GM12891 (cell line): ENCODE data around the gene CSRP3.

ENCODE experiments used
- DNase-seq: peaks from one replicate; pipeline ENCODE4 v3.0.0; 2011; ENCODE audit warnings: low spot score; ENCODE audit not compliant: insufficient read length
- FAIRE-seq: peaks from 2 replicates; lab custom pipeline; 2011; peaks lifted over from hg19 to GRCh38; lab: Jason Lieb, UNC
- PAX5 ChIP-seq: IDR thresholded peaks from 2 replicates; pipeline ENCODE4 v1.6.1; 2011; ENCODE audit warnings: low read length, moderate library complexity, mild to moderate bottlenecking; ENCODE audit not compliant: insufficient read depth, severe bottlenecking
- POLR2A ChIP-seq: IDR thresholded peaks from 2 replicates; pipeline ENCODE4 v1.6.1; 2011; ENCODE audit warnings: low read depth, low read length, control low read depth
- POLR2AphosphoS5 ChIP-seq: IDR thresholded peaks from 2 replicates; pipeline ENCODE4 v1.6.1; 2011; ENCODE audit warnings: low read depth, low read length, control low read depth
- POU2F2 ChIP-seq: IDR thresholded peaks from 2 replicates; pipeline ENCODE4 v1.6.1; 2011; ENCODE audit warnings: low read depth, mild to moderate bottlenecking, control low read depth, low read length, moderate library complexity
- SPI1 ChIP-seq: IDR thresholded peaks from 2 replicates; pipeline ENCODE4 v1.6.1; 2011; ENCODE audit warnings: low read depth, low read length, control low read depth
- TAF1 ChIP-seq: IDR thresholded peaks from 2 replicates; pipeline ENCODE4 v1.6.1; 2011; ENCODE audit warnings: low read depth, low read length, control low read depth

The CSRP3 gene

DNA sequence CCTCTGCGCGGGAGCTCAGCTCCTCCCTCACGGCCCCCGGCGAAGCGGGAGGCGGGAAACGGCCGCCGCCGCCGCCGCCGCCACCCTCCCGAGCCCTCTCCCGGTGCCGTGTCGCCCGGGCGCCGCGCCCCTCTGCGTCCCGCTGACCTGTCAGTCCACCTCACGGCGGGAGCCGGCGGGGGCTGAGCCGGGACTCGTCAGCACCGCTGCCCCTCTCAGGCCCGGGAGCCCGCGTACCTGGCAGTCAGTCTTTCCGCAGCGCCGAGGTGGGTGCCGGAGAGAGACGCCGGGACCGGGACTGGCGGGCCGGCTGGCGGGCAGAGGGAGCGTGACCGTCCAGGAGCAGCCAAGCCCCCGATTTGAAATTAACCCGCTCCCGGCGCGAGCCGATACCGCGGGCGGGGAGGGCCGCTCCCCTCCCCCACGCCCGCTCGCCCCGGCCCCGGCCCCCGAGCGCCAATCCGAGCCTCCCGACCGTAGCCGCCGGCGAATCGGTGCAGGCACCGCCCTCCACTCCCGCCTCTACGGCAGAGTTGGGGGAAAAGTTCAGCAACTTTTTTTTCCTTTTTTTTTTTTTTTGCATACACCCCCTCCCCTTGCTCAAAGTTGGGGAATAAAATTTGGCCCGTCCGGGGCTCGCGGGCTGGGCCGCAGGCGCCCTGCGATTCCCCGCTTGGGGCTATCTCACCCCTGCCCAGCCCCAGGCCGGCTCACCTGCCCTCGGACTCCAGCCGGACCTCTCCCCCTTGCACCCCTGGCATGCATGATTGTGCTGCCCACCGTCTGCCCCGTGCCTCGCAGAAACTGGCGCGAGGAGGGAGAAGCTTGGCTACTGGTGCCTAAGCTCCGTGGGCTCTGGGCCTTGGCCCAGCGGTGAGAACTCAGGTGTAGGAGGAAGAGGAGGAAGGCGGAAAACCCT is 39.7 kb upstream of the CSRP3 start:
- DNase-seq, result peak; percentile 70

DNA sequence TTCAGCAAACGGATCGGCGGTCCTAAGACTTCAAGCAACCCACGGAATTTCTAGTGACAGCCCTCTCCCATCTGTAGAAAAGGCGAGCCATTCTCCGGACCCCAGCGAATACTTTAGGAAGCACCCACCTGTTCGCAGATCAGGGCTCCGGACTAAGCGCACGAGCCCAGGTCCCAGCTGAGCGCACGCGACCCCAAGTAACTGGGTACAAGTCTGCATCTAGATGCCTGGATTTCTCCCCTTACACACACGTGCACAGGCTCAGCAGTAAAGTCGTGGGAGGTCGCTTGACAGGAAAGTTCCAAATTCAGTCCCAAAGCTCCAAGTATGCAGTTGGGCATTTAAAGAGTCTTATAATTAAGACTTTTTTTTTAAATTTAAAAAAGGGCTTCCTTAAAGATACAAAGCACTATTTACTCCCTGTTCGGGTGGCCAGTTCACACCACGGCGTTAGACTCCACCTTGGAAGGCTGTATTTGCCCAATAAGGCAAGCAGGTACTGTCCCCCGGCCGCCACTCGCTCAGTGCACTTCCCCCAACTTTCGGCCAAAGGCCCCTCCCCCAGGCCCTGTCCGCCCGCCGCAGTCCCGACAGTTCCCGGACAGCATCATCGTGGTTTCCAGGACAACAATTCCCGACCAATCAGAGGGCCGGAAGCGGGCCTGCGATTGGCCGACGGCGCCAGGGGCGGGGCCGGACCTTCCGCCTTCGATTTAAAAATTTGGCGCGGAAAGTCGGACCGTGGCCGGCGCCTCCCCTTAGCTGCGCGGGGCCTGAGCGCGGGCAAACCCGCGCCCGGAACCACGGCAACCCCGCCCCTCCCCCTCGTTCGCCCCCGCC is 38.9 kb upstream of the CSRP3 start, which contains the start of gene E2F8:
TSS of gene E2F8 (minus strand) at position 526 of the 840 bp plus-strand sequence. CDS start 824 bp downstream, outside the sequence.
- peak; percentile 88 for DNase-seq
- peak; percentile 88 for FAIRE-seq
- TF ChIP-seq TAF1 (peak; percentile 44; the same call in 1 of the 2 replicates), POLR2AphosphoS5 (no peak), POLR2A (peak; percentile 37; the same call in 1 of the 2 replicates), PAX5 (no peak), POU2F2 (peak; percentile 52; the same call in 1 of the 2 replicates), SPI1 (peak; percentile 50; the same call in 1 of the 2 replicates)

More for the DNA sequence above, 39.7 kb upstream of the CSRP3 start:
- TF ChIP-seq POLR2A, result no peak
- TF ChIP-seq SPI1, result no peak
- TF ChIP-seq POLR2AphosphoS5, result no peak
- no peak for TF ChIP-seq TAF1
- no peak for TF ChIP-seq POU2F2
- TF ChIP-seq PAX5, result no peak
- no peak for FAIRE-seq

DNA sequence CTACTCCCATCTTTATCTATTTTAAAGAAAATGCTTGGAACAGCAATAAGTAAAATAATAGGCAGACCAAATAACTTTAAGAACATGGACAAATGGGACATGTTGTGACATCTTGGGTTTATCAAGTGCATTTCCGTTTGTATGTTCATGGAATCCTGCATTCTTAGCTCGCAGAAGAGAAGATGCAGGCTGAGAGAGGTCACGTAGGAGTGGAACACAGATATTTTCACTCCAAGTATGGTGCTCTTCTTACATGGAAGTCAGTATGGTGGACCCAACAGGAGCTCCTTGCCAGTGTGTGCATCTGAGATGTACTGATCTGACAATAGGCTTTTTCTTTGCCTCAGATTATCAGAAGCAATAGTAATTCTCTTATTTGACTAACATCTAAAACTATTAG is 37.3 kb upstream of the CSRP3 start:
- FAIRE-seq (no peak), DNase-seq (no peak)
- no peak for TF ChIP-seq PAX5
- TF ChIP-seq TAF1, result no peak
- TF ChIP-seq SPI1, result no peak

DNA sequence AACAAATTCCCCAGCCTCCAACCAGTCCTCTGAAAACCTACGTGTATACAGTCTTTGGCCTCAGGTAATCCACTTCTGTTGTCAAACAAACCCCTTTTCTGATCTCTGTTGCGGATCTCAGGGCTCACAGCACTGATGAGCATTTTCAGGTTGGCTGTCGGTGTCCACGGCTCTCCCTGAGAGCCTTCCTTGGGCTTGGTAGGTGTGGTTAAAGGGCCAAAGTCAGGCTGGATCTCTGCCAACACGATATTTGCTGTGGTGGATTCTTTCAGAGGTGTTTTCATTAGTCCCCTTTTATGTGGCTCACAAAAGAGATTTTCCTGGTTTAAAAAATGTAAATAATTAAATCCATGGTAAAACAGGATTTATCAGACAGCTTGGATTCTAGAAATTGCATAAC is 36.0 kb upstream of the CSRP3 start:
- TF ChIP-seq SPI1, result no peak
- DNase-seq, result no peak
- FAIRE-seq, result no peak

DNA sequence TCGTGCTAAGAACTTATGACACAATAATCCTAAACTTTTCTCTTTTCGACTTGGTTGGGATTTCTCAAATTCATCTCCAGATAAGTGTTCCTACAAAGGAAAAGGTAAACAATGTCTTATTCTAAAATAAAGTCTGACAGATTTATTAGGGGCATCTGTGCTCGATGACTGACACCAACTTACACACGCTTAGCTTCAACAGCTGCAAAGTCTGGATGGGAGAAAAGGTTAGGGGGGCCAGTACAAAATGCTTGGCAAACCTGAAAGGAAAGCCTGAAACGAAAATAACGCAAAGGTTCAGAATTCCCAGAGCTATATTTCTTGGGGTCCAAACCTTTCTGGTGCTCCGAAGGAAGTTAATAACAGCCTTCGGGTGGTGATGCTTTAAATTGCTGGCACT is 35.6 kb upstream of the CSRP3 start:
- no peak for TF ChIP-seq PAX5
- no peak for TF ChIP-seq POLR2A
- no peak for TF ChIP-seq SPI1
- no peak for TF ChIP-seq POLR2AphosphoS5
- TF ChIP-seq TAF1, result no peak
- TF ChIP-seq POU2F2, result no peak
- no peak for FAIRE-seq
- DNase-seq, result no peak

DNA sequence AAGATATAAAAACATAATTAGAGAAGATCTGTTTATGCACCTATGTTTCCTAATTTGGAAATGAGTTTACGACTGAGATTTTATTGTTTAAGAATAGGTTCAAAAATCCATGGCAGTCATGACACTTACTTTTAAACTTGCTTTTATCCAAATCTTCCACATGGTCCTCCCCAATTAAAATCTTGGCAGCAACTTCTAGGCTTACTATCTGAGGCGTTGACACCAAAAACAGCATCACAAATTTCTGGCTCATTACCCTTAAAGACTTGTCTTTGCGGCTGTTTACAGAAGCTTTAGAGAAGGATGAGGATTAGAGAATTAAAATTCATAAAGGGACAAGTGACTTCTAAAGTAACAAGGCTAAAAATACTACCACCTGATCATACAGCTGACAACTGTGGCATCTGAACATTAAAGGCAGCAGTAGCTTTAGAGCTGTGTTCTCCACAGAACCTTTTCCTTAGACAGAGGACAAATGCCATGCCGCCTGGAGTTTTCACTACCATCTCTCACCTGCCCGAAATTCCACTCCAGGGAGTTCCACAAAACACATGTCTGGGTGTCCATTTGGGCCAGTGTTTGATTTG is 32.5 kb upstream of the CSRP3 start:
- DNase-seq (no peak), FAIRE-seq (no peak)
- no peak for TF ChIP-seq TAF1
- TF ChIP-seq PAX5, result no peak
- TF ChIP-seq POLR2AphosphoS5, result no peak
- no peak for TF ChIP-seq POLR2A
- TF ChIP-seq SPI1, result no peak
- no peak for TF ChIP-seq POU2F2

DNA sequence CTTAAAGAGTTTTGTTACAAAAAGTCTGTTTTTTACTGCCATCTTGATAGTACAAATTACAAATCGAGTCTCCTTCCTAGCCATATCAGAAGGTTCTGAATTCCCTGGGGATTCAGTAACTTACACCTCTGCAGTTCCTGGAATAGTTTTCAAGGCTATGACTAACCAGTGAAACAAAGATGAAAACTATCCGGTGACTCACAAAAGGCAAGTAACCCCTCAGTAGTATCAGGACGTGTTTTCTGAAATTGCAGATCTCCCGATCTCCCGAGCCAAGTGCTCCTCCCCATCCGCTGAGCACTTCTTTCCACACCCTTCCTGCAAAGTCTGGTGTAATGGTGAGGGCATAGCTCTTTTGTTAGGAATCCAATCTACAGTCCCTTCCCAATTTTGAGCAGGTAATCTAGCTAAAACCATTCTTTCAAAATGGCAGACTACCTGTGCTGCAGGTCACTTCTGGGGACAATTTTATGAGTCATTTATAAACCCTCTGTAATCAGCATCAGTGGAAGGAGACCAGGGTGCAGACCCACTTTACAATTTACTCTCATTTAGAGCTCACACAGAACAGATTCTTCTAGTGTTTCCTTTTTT is 31.2 kb upstream of the CSRP3 start:
- FAIRE-seq (no peak), DNase-seq (no peak)
- no peak for TF ChIP-seq POLR2A
- TF ChIP-seq POLR2AphosphoS5, result no peak
- TF ChIP-seq PAX5, result no peak
- no peak for TF ChIP-seq TAF1
- TF ChIP-seq SPI1, result no peak

DNA sequence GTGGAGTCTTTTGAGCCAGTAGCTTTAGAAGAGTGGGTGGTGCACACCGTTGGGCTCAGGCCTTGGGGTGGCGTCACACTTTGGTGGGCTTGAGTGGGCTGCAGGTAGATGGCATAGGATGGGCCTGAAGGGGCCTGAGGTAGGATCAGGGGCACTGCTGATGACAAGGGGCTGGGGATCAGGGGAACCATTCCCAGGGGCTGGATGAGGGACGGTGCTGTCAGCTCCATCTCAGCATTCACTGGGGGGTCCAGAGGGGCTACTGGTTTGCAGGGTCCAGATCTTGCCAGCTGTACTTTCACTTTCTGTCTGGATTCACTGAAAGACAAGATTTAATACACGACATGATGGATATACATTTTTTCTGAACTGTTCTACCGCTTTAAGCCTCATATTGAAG is 27.9 kb upstream of the CSRP3 start:
- FAIRE-seq (no peak), DNase-seq (no peak)
- no peak for TF ChIP-seq TAF1
- no peak for TF ChIP-seq SPI1
- TF ChIP-seq POLR2A, result no peak
- no peak for TF ChIP-seq POLR2AphosphoS5
- TF ChIP-seq PAX5, result no peak
- no peak for TF ChIP-seq POU2F2

DNA sequence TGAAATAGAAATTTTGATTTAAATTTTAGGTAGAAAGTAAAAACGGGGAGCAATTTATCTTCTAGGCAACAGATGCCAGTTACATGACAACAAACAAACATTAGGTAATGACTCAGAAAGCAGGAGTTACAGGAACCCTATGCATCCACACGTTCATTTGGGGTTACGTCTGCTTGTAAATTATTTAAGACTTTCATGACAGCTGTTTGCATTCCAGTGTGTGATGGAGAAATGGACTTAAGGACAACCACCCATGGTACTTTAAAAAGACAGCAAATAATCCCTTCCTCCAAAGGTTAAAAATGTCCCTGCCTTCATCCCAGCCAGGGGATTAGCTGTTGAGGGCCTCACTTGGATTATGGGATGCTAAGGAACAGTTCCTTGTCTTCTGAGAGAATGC is 27.2 kb upstream of the CSRP3 start:
- TF ChIP-seq POLR2A (no peak), PAX5 (no peak), SPI1 (no peak)
- FAIRE-seq, result no peak
- no peak for DNase-seq
